WERI-Rb-1 (cell line): ENCODE results near the gene CREBRF.

Experiments
- DNase-seq: peaks from one replicate; pipeline ENCODE4 v3.0.0-alpha.2; 2020
- H3K27ac ChIP-seq: fragments of 250-450 bp; sonication (Bioruptor Pico); 2 replicates; pipeline ENCODE4 v1.5.1; 2020; ENCODE audit warnings: mild to moderate bottlenecking, moderate library complexity
- H3K27me3 ChIP-seq: fragments of 250-450 bp; sonication (Bioruptor Pico); 2 replicates; pipeline ENCODE4 v1.5.1; 2021; ENCODE audit warnings: mild to moderate bottlenecking, low read depth, moderate library complexity; ENCODE audit not compliant: insufficient read depth, severe bottlenecking
- H3K36me3 ChIP-seq: fragments of 250-450 bp; sonication (Bioruptor Pico); 2 replicates; pipeline ENCODE4 v1.5.1; 2020; ENCODE audit warnings: mild to moderate bottlenecking, moderate library complexity
- H3K4me3 ChIP-seq: 2 replicates; pipeline ENCODE4 v1.5.1; 2011; ENCODE audit warnings: low read depth, mild to moderate bottlenecking, control low read depth, low read length
- H3K9me3 ChIP-seq: fragments of 250-450 bp; sonication (Bioruptor Pico); 2 replicates; pipeline ENCODE4 v1.5.1; 2021; ENCODE audit warnings: mild to moderate bottlenecking, moderate library complexity; ENCODE audit not compliant: severe bottlenecking
- CTCF ChIP-seq: IDR thresholded peaks from 2 replicates; pipeline ENCODE4 v1.5.1; 2011; ENCODE audit warnings: low read depth, mild to moderate bottlenecking, control low read depth, inconsistent platforms, low read length

Gene CREBRF

GRCh38 chr5:173032730-173033129 lies 23.4 kb upstream of the CREBRF start:
- H3K27me3 ChIP-seq = no peaks in the 10 kb centered on the region
- H3K9me3 ChIP-seq = no peaks in the 10 kb centered on the region
- peaks cover 24% of the 10 kb centered on the region for H3K36me3 ChIP-seq
- TF ChIP-seq CTCF = no peak
- DNase-seq = no peak
- H3K4me3 ChIP-seq = no peak overlapping the region
- H3K27ac ChIP-seq = no peak overlapping the region

GRCh38 chr5:173033923-173034322 lies 22.2 kb upstream of the CREBRF start:
- TF ChIP-seq CTCF = no peak
- H3K9me3 ChIP-seq = no peaks in the 10 kb centered on the region
- no peak overlapping the region for H3K4me3 ChIP-seq
- DNase-seq = no peak
- H3K36me3 ChIP-seq = peaks cover 24% of the 10 kb centered on the region
- H3K27ac ChIP-seq = no peak overlapping the region
- H3K27me3 ChIP-seq = no peaks in the 10 kb centered on the region

GRCh38 chr5:173035904-173036707 lies 20.0 kb upstream of the CREBRF start:
- Histone ChIP-seq H3K27ac (no peak overlapping the region), H3K4me3 (no peak overlapping the region), H3K36me3 (peaks cover 24% of the 10 kb centered on the region), H3K27me3 (no peaks in the 10 kb centered on the region), H3K9me3 (no peaks in the 10 kb centered on the region)
- no peak for DNase-seq
- no peak for TF ChIP-seq CTCF

- TF ChIP-seq CTCF = no peak
- Histone ChIP-seq H3K27me3 (no peaks in the 10 kb centered on the region), H3K27ac (no peak overlapping the region), H3K9me3 (no peaks in the 10 kb centered on the region), H3K36me3 (peaks cover 17% of the 10 kb centered on the region), H3K4me3 (no peak overlapping the region)
- DNase-seq = no peak
Measured at GRCh38 chr5:173039188-173039587, 17.0 kb upstream of the CREBRF start.

GRCh38 chr5:173039964-173040363 lies 16.2 kb upstream of the CREBRF start:
- Histone ChIP-seq H3K4me3 (no peak overlapping the region), H3K27ac (no peak overlapping the region), H3K27me3 (no peaks in the 10 kb centered on the region), H3K9me3 (no peaks in the 10 kb centered on the region), H3K36me3 (peaks cover 9% of the 10 kb centered on the region)
- DNase-seq = no peak
- no peak for TF ChIP-seq CTCF
